ENCODE data around the gene CSKMT. TPM values are rescaled to one million over a fixed set of nuclear protein-coding genes. Genes with fewer than 3 reads are reported as not detected.
A peak's percentile ranks its signal among the peaks of the same experiment; 100 is the strongest.
"Not testable (repeated sequence)": the region's sequence is repeated elsewhere in the genome, so short reads cannot be mapped to it uniquely, and the experiment has no call there.

Gene CSKMT
- total RNA-seq (2022) (38.2 and 40.1 TPM in 2 replicates), Bru-seq, nascent RNA (percentile 84 among the genes with signal in this experiment), BruChase-seq, experiment 1, labeled RNA remaining after a 2-hour chase (percentile 61 among the genes with signal in this experiment), BruChase-seq, experiment 2, labeled RNA remaining after a 6-hour chase (percentile 66 among the genes with signal in this experiment)
- long read RNA-seq, transcript CSKMT-202 (2 exons, 2,870 nt): major isoform, 57 of 77 reads
- long read RNA-seq, transcript CSKMT-204 (1 exons, 376 nt): minor isoform, 7 of 77 reads
- long read RNA-seq, partial matches to known transcripts: 2 of 77 reads
- long read RNA-seq, other reads (novel, unspliced or antisense): 7 of 77 reads

- H3K27me3 Mint-ChIP-seq (ENCODE audit: insufficient read depth, unreplicated experiment): no peaks in the 10 kb centered on the region
- TF ChIP-seq CTCF (IDR thresholded peaks at IDR 0.05; ENCODE audit: insufficient read depth in 1 of 2, low read depth in 1 of 2, low read length in 1 of 2, severe bottlenecking in 1 of 2, unreplicated experiment in 1 of 2): no peak
- CTCF ChIA-PET: interaction anchor here (0.8 to 2.1 kb wide), 11 partner anchors 12 to 121 kb away, joined by 3 to 12 read pairs (median 5); partner anchors contain the start of genes B3GAT3, EEF1G, INTS5 and TAF6L
- POLR2A ChIA-PET: interaction anchor here (0.6 to 2.1 kb wide), 38 partner anchors 9 to 1207 kb away, joined by 3 to 56 read pairs (median 6); partner anchors contain the start of genes AHNAK, B3GAT3, EEF1G and GANAB
- Histone ChIP-seq H3K4me1 (peaks cover 15% of the 10 kb centered on the region), H3K27me3 (replicated peaks; ENCODE audit: control insufficient read depth, insufficient read depth, low read length) (no peaks in the 10 kb centered on the region), H3K9me3 (no peaks in the 10 kb centered on the region), H3K4me3 (ENCODE audit: low read depth, low read length) (peak within 1 kb of the TSS; percentile 50), H3K36me3 (ENCODE audit: control insufficient read depth, insufficient read depth, low read length) (peaks cover 7% of the 10 kb centered on the region)
- peak within 1 kb of the TSS; percentile 99 for H3K4me3 Mint-ChIP-seq (ENCODE audit: unreplicated experiment)
- TSS peak; percentile 85 for BruUV-seq (replicated peaks)
- H3K27ac Mint-ChIP-seq (ENCODE audit: unreplicated experiment): peak within 1 kb of the TSS; percentile 97
- peaks cover 5% of the 10 kb centered on the region for H3K4me1 Mint-ChIP-seq (ENCODE audit: low read depth, unreplicated experiment)
- DNase-seq: peak; percentile 95 to 99
- intact Hi-C loops (cut with micrococcal nuclease; ENCODE audit: unreplicated experiment): loop anchor here (2.0 kb wide), 2 partner anchors 18 to 42 kb away; partner anchors contain the start of gene GANAB
- no peaks in the 10 kb centered on the region for H3K9me3 Mint-ChIP-seq (ENCODE audit: unreplicated experiment)
- peaks cover 79% of the 10 kb centered on the region for H3K36me3 Mint-ChIP-seq (ENCODE audit: insufficient read depth, unreplicated experiment)
Measured at GRCh38 chr11:62665075-62665598, at the start of gene CSKMT, which contains the start of gene C11orf98. Gene CSKMT (plus strand): TSS chr11:62665312. CDS start chr11:62665880, 568 bp downstream. Gene C11orf98 (minus strand): TSS chr11:62665210. CDS start chr11:62665169, 41 bp downstream.

DNA sequence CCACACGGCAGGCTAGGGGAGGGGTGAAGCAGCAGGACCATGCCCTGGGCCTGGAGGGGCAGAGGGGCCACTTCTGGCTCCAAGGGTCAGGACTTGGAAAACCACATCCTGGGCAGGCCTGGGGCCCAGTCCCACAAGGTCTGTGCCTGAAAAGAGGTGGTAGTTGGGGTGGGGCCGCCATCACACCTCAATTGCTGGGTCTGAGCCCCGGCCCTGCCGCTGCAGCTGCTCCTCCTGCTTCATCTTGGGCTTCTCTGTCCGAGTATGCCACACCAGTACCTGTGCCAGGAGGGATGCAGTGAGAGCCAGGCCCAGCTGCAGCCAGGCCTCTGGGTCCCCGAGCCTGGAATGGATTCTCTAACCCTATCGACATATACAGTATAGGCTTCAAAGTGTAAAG, 49.6 kb upstream of the CSKMT start:
- intact Hi-C loops (cut with micrococcal nuclease; ENCODE audit: unreplicated experiment): no loop called here
- Histone ChIP-seq H3K36me3 (ENCODE audit: control insufficient read depth, insufficient read depth, low read length) (peaks cover 1% of the 10 kb centered on the region; the same call in 1 of the 2 replicates), H3K27me3 (replicated peaks; ENCODE audit: control insufficient read depth, insufficient read depth, low read length) (no peaks in the 10 kb centered on the region), H3K9me3 (no peaks in the 10 kb centered on the region), H3K4me3 (ENCODE audit: low read depth, low read length) (no peak overlapping the region), H3K4me1 (peaks cover 32% of the 10 kb centered on the region)
- POLR2A ChIA-PET: no interaction called here
- TF ChIP-seq CTCF (IDR thresholded peaks at IDR 0.05; ENCODE audit: insufficient read depth in 1 of 2, low read depth in 1 of 2, low read length in 1 of 2, severe bottlenecking in 1 of 2, unreplicated experiment in 1 of 2): no peak
- BruUV-seq (replicated peaks): no TSS peak
- H3K36me3 Mint-ChIP-seq (ENCODE audit: insufficient read depth, unreplicated experiment): peaks cover 47% of the 10 kb centered on the region
- no peak overlapping the region for H3K27ac Mint-ChIP-seq (ENCODE audit: unreplicated experiment)
- no peak for DNase-seq
- CTCF ChIA-PET: no interaction called here
- H3K27me3 Mint-ChIP-seq (ENCODE audit: insufficient read depth, unreplicated experiment): no peaks in the 10 kb centered on the region
- peaks cover 15% of the 10 kb centered on the region for H3K4me1 Mint-ChIP-seq (ENCODE audit: low read depth, unreplicated experiment)
- H3K9me3 Mint-ChIP-seq (ENCODE audit: unreplicated experiment): no peaks in the 10 kb centered on the region
- H3K4me3 Mint-ChIP-seq (ENCODE audit: unreplicated experiment): no peak overlapping the region

GRCh38 chr11:62616957-62617356, 48.2 kb upstream of the CSKMT start:
- intact Hi-C loops (cut with micrococcal nuclease; ENCODE audit: unreplicated experiment); H3K4me3 ChIP-seq (ENCODE audit: low read depth, low read length); DNase-seq; H3K9me3 ChIP-seq; H3K4me3 Mint-ChIP-seq (ENCODE audit: unreplicated experiment); H3K27ac Mint-ChIP-seq (ENCODE audit: unreplicated experiment); H3K36me3 ChIP-seq (ENCODE audit: control insufficient read depth, insufficient read depth, low read length); H3K9me3 Mint-ChIP-seq (ENCODE audit: unreplicated experiment); H3K27me3 ChIP-seq (replicated peaks; ENCODE audit: control insufficient read depth, insufficient read depth, low read length); CTCF ChIA-PET; POLR2A ChIA-PET; H3K27me3 Mint-ChIP-seq (ENCODE audit: insufficient read depth, unreplicated experiment); BruUV-seq (replicated peaks): not testable (repeated sequence)
- peaks cover 26% of the 10 kb centered on the region for H3K4me1 ChIP-seq
- Mint-ChIP-seq H3K36me3 (ENCODE audit: insufficient read depth, unreplicated experiment) (peaks cover 50% of the 10 kb centered on the region), H3K4me1 (ENCODE audit: low read depth, unreplicated experiment) (peaks cover 19% of the 10 kb centered on the region)

All from Caco-2 (cell line).